ENCODE results near the gene FTSJ1. TPM values are rescaled to one million over a fixed set of nuclear protein-coding genes. Genes with fewer than 3 reads are reported as not detected.

Gene FTSJ1
- total RNA-seq, 4 donors from 2014 or later = 29.8 to 46.4 (median 42.2) TPM

- intact Hi-C loops (cut with DNase I; ENCODE audit: low total_unique reads) = no loop called here
- DNase-seq (ENCODE audit: low spot score in 2 of 2) = no peak
- 78 to 93% methylated on average over 5 of the region's 5 CpGs for WGBS, 2 donors
- no peak overlapping the region for H3K4me3 ChIP-seq (ENCODE audit: low read depth, poor library complexity, severe bottlenecking)
- TF ChIP-seq POLR2A (IDR thresholded peaks at IDR 0.05) (no peak), CTCF (IDR thresholded peaks at IDR 0.05) (no peak)
Observed at GRCh38 chrX:48478806-48479205, 2.8 kb downstream of the FTSJ1 start.

DNA sequence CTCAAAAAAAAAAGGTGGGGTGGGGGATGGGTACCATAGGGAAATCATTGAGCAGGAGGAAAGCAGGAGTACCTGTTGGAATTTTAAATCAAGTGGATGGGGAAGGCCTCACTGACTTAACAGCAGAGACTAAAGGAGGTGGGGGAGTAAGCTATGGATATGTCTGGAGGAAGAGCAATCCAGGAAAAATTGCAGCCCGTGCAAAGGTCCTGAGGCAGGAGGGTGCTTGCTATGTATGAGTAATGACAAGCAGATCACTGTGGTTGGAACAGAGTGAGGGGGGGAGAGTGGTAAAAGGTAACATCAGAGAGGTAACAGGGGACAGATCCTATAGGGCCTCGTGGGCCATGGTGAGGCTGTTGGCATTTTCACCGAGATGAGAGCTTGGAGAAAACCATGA lies 4.1 kb downstream of the FTSJ1 start:
- intact Hi-C loops (cut with DNase I; ENCODE audit: low total_unique reads) = no loop called here
- no peak for DNase-seq (ENCODE audit: low spot score in 2 of 2)
- WGBS, 2 donors = 89 to 96% methylated on average over 3 of the region's 3 CpGs
- TF ChIP-seq CTCF (IDR thresholded peaks at IDR 0.05) (no peak), POLR2A (IDR thresholded peaks at IDR 0.05) (no peak)
- no peak overlapping the region for H3K4me3 ChIP-seq (ENCODE audit: low read depth, poor library complexity, severe bottlenecking)

GRCh38 chrX:48480583-48480982 lies 4.6 kb downstream of the FTSJ1 start:
- 89 to 95% methylated on average over 3 of the region's 3 CpGs for WGBS, 2 donors
- TF ChIP-seq POLR2A (IDR thresholded peaks at IDR 0.05) = no peak
- no peak for TF ChIP-seq CTCF (IDR thresholded peaks at IDR 0.05)
- intact Hi-C loops (cut with DNase I; ENCODE audit: low total_unique reads) = no loop called here
- H3K4me3 ChIP-seq (ENCODE audit: low read depth, poor library complexity, severe bottlenecking) = no peak overlapping the region
- no peak for DNase-seq (ENCODE audit: low spot score in 2 of 2)

- no peak for TF ChIP-seq CTCF (IDR thresholded peaks at IDR 0.05)
- 60 to 63% methylated on average over 4 to 7 of the region's 7 CpGs for WGBS, 2 donors
- intact Hi-C loops (cut with DNase I; ENCODE audit: low total_unique reads) = no loop called here
- no peak for DNase-seq (ENCODE audit: low spot score in 2 of 2)
- H3K4me3 ChIP-seq (ENCODE audit: low read depth, poor library complexity, severe bottlenecking) = no peak overlapping the region
Observed at GRCh38 chrX:48482526-48482925, 6.5 kb downstream of the FTSJ1 start.

DNA sequence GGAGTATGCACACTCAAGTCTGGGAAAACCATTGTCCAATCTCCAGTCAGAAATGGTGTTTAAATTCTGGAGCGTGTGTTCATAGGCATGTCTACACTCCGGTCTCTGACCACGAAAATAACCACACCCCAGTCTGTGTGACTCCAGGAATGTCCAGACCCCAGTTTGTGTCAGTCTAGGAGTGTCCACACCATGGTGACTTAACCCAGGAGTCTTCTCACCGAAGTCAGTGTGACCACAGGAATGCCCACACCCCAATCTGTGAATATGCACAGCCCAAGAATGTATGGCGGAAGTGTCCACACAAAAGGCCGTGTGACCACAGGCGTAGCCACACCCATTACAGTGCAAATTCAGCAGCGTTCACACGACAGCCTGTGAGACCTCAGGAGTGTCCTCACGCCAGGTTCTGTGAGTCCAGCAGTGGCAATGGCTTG lies 11.4 kb downstream of the FTSJ1 start:
- no peak for TF ChIP-seq POLR2A (IDR thresholded peaks at IDR 0.05)
- no peak for TF ChIP-seq CTCF (IDR thresholded peaks at IDR 0.05)
- WGBS, 2 donors = 51 to 81% methylated on average over 3 to 10 of the region's 10 CpGs
- DNase-seq (ENCODE audit: low spot score in 2 of 2) = no peak
- no peak overlapping the region for H3K4me3 ChIP-seq (ENCODE audit: low read depth, poor library complexity, severe bottlenecking)
- intact Hi-C loops (cut with DNase I; ENCODE audit: low total_unique reads) = no loop called here

GRCh38 chrX:48488034-48488433 lies 12.0 kb downstream of the FTSJ1 start:
- whole genome bisulfite sequencing, 2 donors = 85% methylated on average over 3 of the region's 3 CpGs; no CpG with 5 or more reads in 1 of the 2 donors
- intact Hi-C loops (cut with DNase I; ENCODE audit: low total_unique reads) = no loop called here
- TF ChIP-seq CTCF (IDR thresholded peaks at IDR 0.05) (no peak), POLR2A (IDR thresholded peaks at IDR 0.05) (no peak)
- DNase-seq (ENCODE audit: low spot score in 2 of 2) = no peak
- no peak overlapping the region for H3K4me3 ChIP-seq (ENCODE audit: low read depth, poor library complexity, severe bottlenecking)
